H9 (cell line): ENCODE measurements around the gene CBFA2T2. TPM values are rescaled to one million over a fixed set of nuclear protein-coding genes. Genes with fewer than 3 reads are reported as not detected.

Experiments
- DNase-seq: peaks from one replicate; pipeline ENCODE4 v3.0.0-alpha.2; 2017
- H2AFZ ChIP-seq: one replicate; pipeline ENCODE4 v1.6.1; 2013; ENCODE audit warnings: mild to moderate bottlenecking, low read length, control low read depth, moderate library complexity
- H2AK5ac ChIP-seq: 2 replicates; pipeline ENCODE4 v1.6.1; 2013; ENCODE audit warnings: low read length, control low read depth, mixed read lengths; ENCODE audit not compliant: insufficient read length
- H2BK120ac ChIP-seq: one replicate; pipeline ENCODE4 v1.6.1; 2013; ENCODE audit warnings: low read depth, mild to moderate bottlenecking, low read length, control low read depth, inconsistent platforms; ENCODE audit not compliant: poor library complexity, severe bottlenecking
- H2BK12ac ChIP-seq: 2 replicates; pipeline ENCODE4 v1.6.1; 2013; ENCODE audit warnings: low read length, control low read depth, mixed read lengths, low read depth; ENCODE audit not compliant: insufficient read length
- H2BK15ac ChIP-seq: 2 replicates; pipeline ENCODE4 v1.6.1; 2013; ENCODE audit warnings: low read depth, low read length, control low read depth
- H2BK20ac ChIP-seq: one replicate; pipeline ENCODE4 v1.6.1; 2013; ENCODE audit warnings: low read depth, mild to moderate bottlenecking, low read length, control low read depth, inconsistent platforms; ENCODE audit not compliant: poor library complexity, severe bottlenecking
- H2BK5ac ChIP-seq: 2 replicates; pipeline ENCODE4 v1.6.1; 2013; ENCODE audit warnings: low read length, control low read depth, mixed read lengths; ENCODE audit not compliant: insufficient read length
- H3K14ac ChIP-seq: 2 replicates; pipeline ENCODE4 v1.6.1; 2013; ENCODE audit warnings: low read length, control low read depth; ENCODE audit not compliant: insufficient read depth
- H3K18ac ChIP-seq: 2 replicates; pipeline ENCODE4 v1.6.1; 2013; ENCODE audit warnings: low read depth, mild to moderate bottlenecking, mixed read lengths, low read length, control low read depth; ENCODE audit not compliant: insufficient read length
- H3K23ac ChIP-seq: 2 replicates; pipeline ENCODE4 v1.6.1; 2013; ENCODE audit warnings: low read length, control low read depth, mixed read lengths, low read depth; ENCODE audit not compliant: insufficient read length
- H3K23me2 ChIP-seq: 2 replicates; pipeline ENCODE4 v1.6.1; 2013; ENCODE audit warnings: low read depth, mild to moderate bottlenecking, mixed read lengths, low read length, control low read depth; ENCODE audit not compliant: insufficient read length, poor library complexity, severe bottlenecking
- H3K27ac ChIP-seq: 2 replicates; pipeline ENCODE4 v1.5.1; 2013; ENCODE audit warnings: low read length, control low read depth, mixed read lengths, low read depth; ENCODE audit not compliant: insufficient read length
- H3K27me3 ChIP-seq: 2 replicates; pipeline ENCODE4 v1.6.1; 2013; ENCODE audit warnings: low read length, control low read depth, inconsistent platforms; ENCODE audit not compliant: insufficient read depth
- H3K4ac ChIP-seq: 2 replicates; pipeline ENCODE4 v1.6.1; 2013; ENCODE audit warnings: low read depth, mild to moderate bottlenecking, control low read depth, inconsistent platforms, low read length, moderate library complexity
- H3K4me1 ChIP-seq: 2 replicates; pipeline ENCODE4 v1.6.1; 2013; ENCODE audit warnings: low read length, control low read depth, inconsistent platforms; ENCODE audit not compliant: insufficient read depth
- H3K4me2 ChIP-seq: 2 replicates; pipeline ENCODE4 v1.6.1; 2013; ENCODE audit warnings: low read length, control low read depth, mixed read lengths; ENCODE audit not compliant: insufficient read length, insufficient read depth
- H3K56ac ChIP-seq: 2 replicates; pipeline ENCODE4 v1.6.1; 2013; ENCODE audit warnings: low read depth, mild to moderate bottlenecking, mixed read lengths, low read length, control low read depth; ENCODE audit not compliant: insufficient read length
- H3K79me1 ChIP-seq: 2 replicates; pipeline ENCODE4 v1.6.1; 2013; ENCODE audit warnings: low read depth, mild to moderate bottlenecking, moderate library complexity, low read length, control low read depth, inconsistent platforms; ENCODE audit not compliant: insufficient read depth, poor library complexity, severe bottlenecking
- H3K79me2 ChIP-seq: 2 replicates; pipeline ENCODE4 v1.6.1; 2013; ENCODE audit warnings: low read length, control low read depth, inconsistent platforms; ENCODE audit not compliant: insufficient read depth
- H3K9ac ChIP-seq: 2 replicates; pipeline ENCODE4 v1.6.1; 2013; ENCODE audit warnings: low read length, control low read depth, mixed read lengths; ENCODE audit not compliant: insufficient read length; ENCODE audit errors: extremely low read depth
- H3K9me3 ChIP-seq: one replicate; pipeline ENCODE4 v1.6.1; 2013; ENCODE audit warnings: low read depth, low read length, inconsistent platforms; ENCODE audit not compliant: control insufficient read depth
- H3T11ph ChIP-seq: one replicate; pipeline ENCODE4 v1.6.1; 2013; ENCODE audit warnings: mild to moderate bottlenecking, low read length, control low read depth, inconsistent platforms
- H4K20me1 ChIP-seq: one replicate; pipeline ENCODE4 v1.6.1; 2013; ENCODE audit not compliant: control insufficient read depth, insufficient read length, insufficient read depth
- H4K5ac ChIP-seq: 2 replicates; pipeline ENCODE4 v1.6.1; 2013; ENCODE audit warnings: low read depth, mild to moderate bottlenecking, mixed read lengths, low read length, control low read depth; ENCODE audit not compliant: insufficient read length
- H4K8ac ChIP-seq: replicated peaks from 2 replicates; pipeline ENCODE4 v1.6.1; 2013; ENCODE audit warnings: low read length, control low read depth, mixed read lengths, low read depth; ENCODE audit not compliant: insufficient read length
- H4K91ac ChIP-seq: 2 replicates; pipeline ENCODE4 v1.6.1; 2013; ENCODE audit warnings: low read depth, mild to moderate bottlenecking, moderate library complexity, mixed read lengths, low read length, control low read depth; ENCODE audit not compliant: insufficient read length
- H3K27ac Mint-ChIP-seq, 3 experiments: 2 replicates in 2 of 3; 3 replicates in 1 of 3; pipeline ENCODE4 v1.8.0; 2020 to 2021; ENCODE audit warnings: mixed read lengths in 3 of 3, mild to moderate bottlenecking in 1 of 3, moderate library complexity in 1 of 3
- H3K27me3 Mint-ChIP-seq: 2 replicates; pipeline ENCODE4 v1.8.0; 2021; ENCODE audit warnings: low read depth, mild to moderate bottlenecking, moderate library complexity, mixed read lengths
- H3K36me3 Mint-ChIP-seq, 3 experiments: 2 replicates in 2 of 3; 3 replicates in 1 of 3; pipeline ENCODE4 v1.8.0; 2020 to 2021; ENCODE audit warnings: low read depth in 3 of 3, mixed read lengths in 3 of 3; ENCODE audit not compliant: insufficient read depth in 1 of 3
- H3K4me1 Mint-ChIP-seq, 2 experiments: 2 replicates each; pipeline ENCODE4 v1.8.0; 2020; ENCODE audit warnings: mixed read lengths in 2 of 2
- H3K4me3 Mint-ChIP-seq, 2 experiments: 2 replicates in 1 of 2; 3 replicates in 1 of 2; pipeline ENCODE4 v1.8.0; 2020 to 2021; ENCODE audit warnings: mild to moderate bottlenecking in 2 of 2, mixed read lengths in 2 of 2, moderate library complexity in 1 of 2
- H3K9me3 Mint-ChIP-seq, 2 experiments: 2 replicates in 1 of 2; 3 replicates in 1 of 2; pipeline ENCODE4 v1.8.0; 2020; ENCODE audit warnings: mild to moderate bottlenecking in 2 of 2, mixed read lengths in 2 of 2, moderate library complexity in 1 of 2
- CTCF ChIP-seq: fragments of 200-600 bp; sonication (generic); conservative IDR thresholded peaks from 3 replicates; pipeline ENCODE4 v1.8.0; 2021; ENCODE audit warnings: antibody characterized with exemption, mild to moderate bottlenecking
- WGBS: extraction: QIAGEN DNeasy Blood & Tissue Kit; methylation state at CpG from one replicate; pipeline ENCODE4 v1.1.7; 2013; ENCODE audit warnings: missing lambda C conversion rate, low lambda C conversion rate, mixed read lengths; ENCODE audit not compliant: insufficient read length; ENCODE audit errors: extremely low coverage; 5-methylcytosine and 5-hydroxymethylcytosine counted together
- total RNA-seq: library from RNA; stranded (reverse); gene quantifications from 2 replicates; pipeline ENCODE4 v1.2.1, GENCODE V29; 2021

CBFA2T2 gene
- total RNA-seq, 1 experiment from 2014 or later = 11.2 TPM

GRCh38 chr20:33551778-33552177 is 61.9 kb downstream of the CBFA2T2 start:
- H2BK12ac ChIP-seq = no peak overlapping the region
- H3K4me2 ChIP-seq = no peak overlapping the region
- no peak overlapping the region for H3K4ac ChIP-seq
- no peak overlapping the region for H3K27ac ChIP-seq
- no peak for TF ChIP-seq CTCF
- no peak overlapping the region for H3K56ac ChIP-seq
- H4K8ac ChIP-seq = no peak overlapping the region
- H3K23ac ChIP-seq = no peak overlapping the region
- no peak overlapping the region for H4K91ac ChIP-seq
- no CpG with 5 or more reads among the region's 1 CpG for WGBS
- Mint-ChIP-seq H3K27ac (no peak overlapping the region), H3K4me3 (no peak overlapping the region), H3K36me3 (peaks cover 0 to 5% (median 4%) of the 10 kb centered on the region in 3 experiments; a peak in 4 of 7 replicates), H3K27me3 (no peaks in the 10 kb centered on the region; the same call in 1 of the 2 replicates), H3K9me3 (no peaks in the 10 kb centered on the region), H3K4me1 (peaks cover 4 to 6% of the 10 kb centered on the region in 2 experiments; a peak in 3 of 4 replicates)
- DNase-seq = no peak
- no peaks in the 10 kb centered on the region for H3K27me3 ChIP-seq
- H3K14ac ChIP-seq = no peak overlapping the region
- H3K23me2 ChIP-seq = no peaks in the 10 kb centered on the region
- no peak overlapping the region for H3K18ac ChIP-seq
- no peaks in the 10 kb centered on the region for H4K20me1 ChIP-seq
- no peaks in the 10 kb centered on the region for H3K4me1 ChIP-seq
- no peaks in the 10 kb centered on the region for H3K79me2 ChIP-seq
- H4K5ac ChIP-seq = no peak overlapping the region
- no peak overlapping the region for H2BK20ac ChIP-seq
- H3K9me3 ChIP-seq = no peaks in the 10 kb centered on the region
- no peak overlapping the region for H2AFZ ChIP-seq
- no peak overlapping the region for H2BK5ac ChIP-seq
- H3K9ac ChIP-seq = no peak overlapping the region
- H2BK15ac ChIP-seq = no peak overlapping the region
- H3T11ph ChIP-seq = no peak overlapping the region
- no peak overlapping the region for H2AK5ac ChIP-seq
- no peak overlapping the region for H2BK120ac ChIP-seq
- H3K79me1 ChIP-seq = no peaks in the 10 kb centered on the region
